Vagina (tissue), 2 donors: ENCODE measurements around the gene VWC2L. TPM values are rescaled to one million over a fixed set of nuclear protein-coding genes. Genes with fewer than 3 reads are reported as not detected.

ENCODE experiments used
- DNase-seq, 2 donors: peaks; one replicate each; pipeline ENCODE4 v3.0.0-alpha.2; 2017; ENCODE audit errors: extremely low spot score in 2 of 2
- H3K27ac ChIP-seq: fragments of 200-600 bp; sonication (generic); one replicate; pipeline ENCODE4 v1.5.1; 2019
- H3K27me3 ChIP-seq: fragments of 200-600 bp; sonication (generic); one replicate; pipeline ENCODE4 v1.5.1; 2019
- H3K36me3 ChIP-seq, 2 donors: fragments of 200-600 bp; sonication (generic); one replicate each; pipeline ENCODE4 v1.5.1; 2017 to 2019
- H3K4me1 ChIP-seq: fragments of 200-600 bp; sonication (generic); one replicate; pipeline ENCODE4 v1.5.1; 2019
- H3K4me3 ChIP-seq, 2 donors: fragments of 200-600 bp; sonication (generic); 1 replicate in 1 of 2; 2 replicates in 1 of 2; pipeline ENCODE4 v1.5.1; 2016 to 2019
- H3K9me3 ChIP-seq: fragments of 200-600 bp; sonication (generic); one replicate; pipeline ENCODE4 v1.5.1; 2019
- CTCF ChIP-seq, 3 experiments: fragments of 450-650 bp in 2 of 3; fragments of 200-600 bp in 1 of 3; sonication (generic) in 1 of 3; IDR thresholded peaks; one replicate each; pipeline ENCODE4 v1.5.1; 2017 to 2019; ENCODE audit warnings: antibody characterized with exemption in 3 of 3, mild to moderate bottlenecking in 2 of 3, moderate library complexity in 2 of 3
- POLR2A ChIP-seq, 2 donors: fragments of 450-650 bp; IDR thresholded peaks; one replicate each; pipeline ENCODE4 v1.6.1; 2017; ENCODE audit warnings: antibody characterized with exemption in 2 of 2, mild to moderate bottlenecking in 2 of 2, moderate library complexity in 2 of 2
- POLR2AphosphoS5 ChIP-seq, 2 donors: sonication (generic); formaldehyde crosslinking; IDR thresholded peaks; one replicate each; pipeline ENCODE4 v1.9.0; 2017; ENCODE audit warnings: antibody characterized with exemption in 2 of 2, mild to moderate bottlenecking in 2 of 2, low read depth in 1 of 2; ENCODE audit not compliant: insufficient read depth in 1 of 2
- intact Hi-C: fragments of 100-400 bp; cut with DNase I; formaldehyde crosslinking; loops from one replicate; pipeline ENCODE4 v1.15.1; 2023
- total RNA-seq: library from RNA; depleted of rRNA; stranded (reverse); fragments of >200 nt; gene quantifications from one replicate; pipeline ENCODE4 v1.2.3, GENCODE V29; 2016

Gene VWC2L
- total RNA-seq, 1 donor from 2014 or later, result not detected

- TF ChIP-seq POLR2A (IDR thresholded peaks at IDR 0.05) (no peak), CTCF (IDR thresholded peaks at IDR 0.05) (no peak), POLR2AphosphoS5 (IDR thresholded peaks at IDR 0.05; ENCODE audit: insufficient read depth in 1 of 2, low read depth in 1 of 2) (no peak)
- intact Hi-C loops, result no loop called here
- Histone ChIP-seq H3K27me3 (no peaks in the 10 kb centered on the region), H3K4me1 (no peaks in the 10 kb centered on the region), H3K36me3 (no peaks in the 10 kb centered on the region), H3K4me3 (no peak overlapping the region), H3K9me3 (no peaks in the 10 kb centered on the region), H3K27ac (no peak overlapping the region)
- no peak for DNase-seq
Observed at GRCh38 chr2:214410128-214410775, 602 bp upstream of the VWC2L start.

GRCh38 chr2:214412679-214413078 is 1.8 kb downstream of the VWC2L start:
- Histone ChIP-seq H3K27me3 (no peaks in the 10 kb centered on the region), H3K27ac (no peak overlapping the region), H3K4me3 (no peak overlapping the region), H3K36me3 (no peaks in the 10 kb centered on the region), H3K9me3 (no peaks in the 10 kb centered on the region), H3K4me1 (no peaks in the 10 kb centered on the region)
- no peak for DNase-seq
- TF ChIP-seq POLR2AphosphoS5 (IDR thresholded peaks at IDR 0.05; ENCODE audit: insufficient read depth in 1 of 2, low read depth in 1 of 2), result no peak
- TF ChIP-seq CTCF (IDR thresholded peaks at IDR 0.05), result no peak
- TF ChIP-seq POLR2A (IDR thresholded peaks at IDR 0.05), result no peak
- intact Hi-C loops, result no loop called here

GRCh38 chr2:214436470-214436869 is 25.6 kb downstream of the VWC2L start:
- no peak for TF ChIP-seq POLR2A (IDR thresholded peaks at IDR 0.05)
- TF ChIP-seq CTCF (IDR thresholded peaks at IDR 0.05), result no peak
- no peak for TF ChIP-seq POLR2AphosphoS5 (IDR thresholded peaks at IDR 0.05; ENCODE audit: insufficient read depth in 1 of 2, low read depth in 1 of 2)
- no peaks in the 10 kb centered on the region for H3K9me3 ChIP-seq
- intact Hi-C loops, result loop anchor here (10.0 kb wide), 1 partner anchor 252 kb away; no protein-coding TSS in a partner anchor

GRCh38 chr2:214450118-214450894 is 39.5 kb downstream of the VWC2L start:
- Histone ChIP-seq H3K4me3 (no peak overlapping the region), H3K9me3 (no peaks in the 10 kb centered on the region), H3K36me3 (no peaks in the 10 kb centered on the region), H3K4me1 (no peaks in the 10 kb centered on the region), H3K27ac (no peak overlapping the region), H3K27me3 (no peaks in the 10 kb centered on the region)
- intact Hi-C loops, result no loop called here
- DNase-seq, result no peak
- TF ChIP-seq POLR2AphosphoS5 (IDR thresholded peaks at IDR 0.05; ENCODE audit: insufficient read depth in 1 of 2, low read depth in 1 of 2), result no peak

More at GRCh38 chr2:214436470-214436869, 25.6 kb downstream of the VWC2L start:
- no peaks in the 10 kb centered on the region for H3K27me3 ChIP-seq
- H3K27ac ChIP-seq, result no peak overlapping the region
- H3K4me3 ChIP-seq, result no peak overlapping the region
- H3K36me3 ChIP-seq, result no peaks in the 10 kb centered on the region
- no peak for DNase-seq
- H3K4me1 ChIP-seq, result no peaks in the 10 kb centered on the region

GRCh38 chr2:214451516-214452275 is 40.8 kb downstream of the VWC2L start:
- no peak for DNase-seq
- TF ChIP-seq CTCF (IDR thresholded peaks at IDR 0.05) (no peak), POLR2AphosphoS5 (IDR thresholded peaks at IDR 0.05; ENCODE audit: insufficient read depth in 1 of 2, low read depth in 1 of 2) (no peak), POLR2A (IDR thresholded peaks at IDR 0.05) (no peak)
- Histone ChIP-seq H3K4me3 (no peak overlapping the region), H3K9me3 (no peaks in the 10 kb centered on the region), H3K27ac (no peak overlapping the region), H3K27me3 (no peaks in the 10 kb centered on the region), H3K36me3 (no peaks in the 10 kb centered on the region), H3K4me1 (no peaks in the 10 kb centered on the region)
- intact Hi-C loops, result no loop called here
